Activated B cell treated with CpG ODN at 0.5 μM for 24 hours (primary cell): Measurements from ENCODE around the gene PELI1. TPM values are rescaled to one million over a fixed set of nuclear protein-coding genes. Genes with fewer than 3 reads are reported as not detected.
A peak's percentile ranks its signal among the peaks of the same experiment; 100 is the strongest.

Experiments
- ATAC-seq: fragments of 200-7000 bp; cut with Tn5 transposase; one replicate; pipeline ENCODE4 v1.10.0; 2021; ENCODE audit warnings: low read depth, mild to moderate bottlenecking, moderate library complexity
- CTCF ChIA-PET: fragments of 350-600 bp; sonication (Branson Sonifier 250); formaldehyde crosslinking; loops from one replicate; lab custom pipeline; 2021; ENCODE audit warnings: antibody characterized with exemption; lab: Charles Lee
- POLR2A ChIA-PET: fragments of 350-600 bp; sonication (Branson Sonifier 250); formaldehyde crosslinking; loops from one replicate; lab custom pipeline; 2021; ENCODE audit warnings: antibody characterized with exemption; lab: Charles Lee
- DNase-seq: peaks from one replicate; pipeline ENCODE4 v3.0.0; 2022
- H3K27ac Mint-ChIP-seq: one replicate; pipeline ENCODE4 v1.8.0; 2020; ENCODE audit warnings: mixed read lengths
- H3K27me3 Mint-ChIP-seq: one replicate; pipeline ENCODE4 v1.8.0; 2021; ENCODE audit warnings: mixed read lengths
- H3K36me3 Mint-ChIP-seq: one replicate; pipeline ENCODE4 v1.8.0; 2021; ENCODE audit warnings: low read depth, mixed read lengths
- H3K4me1 Mint-ChIP-seq: one replicate; pipeline ENCODE4 v1.8.0; 2021; ENCODE audit warnings: mixed read lengths
- H3K4me3 Mint-ChIP-seq: one replicate; pipeline ENCODE4 v1.8.0; 2020; ENCODE audit warnings: mild to moderate bottlenecking, mixed read lengths
- H3K9me3 Mint-ChIP-seq: one replicate; pipeline ENCODE4 v1.8.0; 2020; ENCODE audit warnings: mixed read lengths
- CTCF ChIP-seq: fragments of 200-600 bp; IDR thresholded peaks from one replicate; pipeline ENCODE4 v1.8.0; 2022; ENCODE audit warnings: antibody characterized with exemption, mild to moderate bottlenecking
- intact Hi-C: fragments of 100-400 bp; cut with micrococcal nuclease; formaldehyde crosslinking; loops from one replicate; pipeline ENCODE4 v1.15.1; 2024
- total RNA-seq: library from RNA; stranded (reverse); gene quantifications from 2 replicates; pipeline ENCODE4 v1.2.3, GENCODE V29; 2022

PELI1 gene
- total RNA-seq, 1 donor from 2014 or later = 93.1 TPM

GRCh38 chr2:64140665-64141200 lies 3.5 kb downstream of the PELI1 start:
- ATAC-seq (no peak), DNase-seq (no peak)
- Mint-ChIP-seq H3K4me1 (peaks cover 69% of the 10 kb centered on the region), H3K27me3 (no peaks in the 10 kb centered on the region), H3K27ac (no peak overlapping the region), H3K9me3 (no peaks in the 10 kb centered on the region), H3K36me3 (peaks cover 43% of the 10 kb centered on the region), H3K4me3 (peak overlapping the region; percentile 12)
- CTCF ChIA-PET = interaction anchor here (1.3 kb wide), 1 partner anchor 91 kb away, joined by 3 read pairs; no protein-coding TSS in a partner anchor
- no peak for TF ChIP-seq CTCF
- POLR2A ChIA-PET = interaction anchor here (0.6 to 3.6 kb wide), 5 partner anchors 8 to 186 kb away, joined by 3 to 46 read pairs (median 6); no protein-coding TSS in a partner anchor
- intact Hi-C loops = loop anchor here (5.0 kb wide), 1 partner anchor 87 kb away; no protein-coding TSS in a partner anchor

GRCh38 chr2:64139956-64140355 lies 4.3 kb downstream of the PELI1 start:
- no peak for TF ChIP-seq CTCF
- DNase-seq (no peak), ATAC-seq (no peak)
- intact Hi-C loops = loop anchor here (5.0 kb wide), 1 partner anchor 87 kb away; no protein-coding TSS in a partner anchor
- Mint-ChIP-seq H3K27me3 (no peaks in the 10 kb centered on the region), H3K36me3 (peaks cover 48% of the 10 kb centered on the region), H3K4me1 (peaks cover 74% of the 10 kb centered on the region), H3K27ac (no peak overlapping the region), H3K9me3 (no peaks in the 10 kb centered on the region), H3K4me3 (peak overlapping the region; percentile 19)
- ChIA-PET POLR2A (interaction anchor here (0.6 kb wide), 1 partner anchor 13 kb away, joined by 6 read pairs; no protein-coding TSS in a partner anchor), CTCF (no interaction called here)

DNA sequence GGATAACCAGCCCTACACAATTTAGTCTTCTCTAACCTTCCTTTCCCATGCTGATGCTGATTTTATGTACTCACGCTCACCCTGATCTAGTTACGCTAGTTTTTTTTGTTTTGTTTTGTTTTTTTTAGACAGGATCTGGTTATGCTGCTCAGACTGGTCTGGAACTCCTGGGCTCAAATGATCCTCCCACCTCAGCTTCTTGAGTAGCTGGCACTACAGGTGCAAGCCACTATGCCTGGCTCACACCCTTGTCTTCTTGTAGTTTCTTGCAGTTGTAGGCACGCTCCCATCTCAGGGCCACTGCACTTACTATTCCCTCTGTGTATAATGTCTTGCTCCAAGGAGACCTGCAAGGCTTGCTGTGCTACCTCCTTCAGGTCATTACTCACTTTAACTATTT lies 6.2 kb downstream of the PELI1 start:
- Mint-ChIP-seq H3K4me3 (peak overlapping the region; percentile 36), H3K27ac (peak overlapping the region; percentile 73), H3K9me3 (no peaks in the 10 kb centered on the region), H3K4me1 (peaks cover 82% of the 10 kb centered on the region), H3K36me3 (peaks cover 51% of the 10 kb centered on the region), H3K27me3 (no peaks in the 10 kb centered on the region)
- DNase-seq (no peak), ATAC-seq (peak; percentile 21)
- intact Hi-C loops = no loop called here
- TF ChIP-seq CTCF = no peak
- POLR2A ChIA-PET = interaction anchor here (0.8 to 0.9 kb wide), 2 partner anchors 48 to 190 kb away, joined by 4 to 5 read pairs; no protein-coding TSS in a partner anchor
- CTCF ChIA-PET = no interaction called here

GRCh38 chr2:64137567-64137966 lies 6.7 kb downstream of the PELI1 start:
- H3K4me3 Mint-ChIP-seq = peak overlapping the region; percentile 20

More at GRCh38 chr2:64137567-64137966, 6.7 kb downstream of the PELI1 start:
- intact Hi-C loops = no loop called here
- Mint-ChIP-seq H3K4me1 (peaks cover 84% of the 10 kb centered on the region), H3K27me3 (no peaks in the 10 kb centered on the region), H3K9me3 (no peaks in the 10 kb centered on the region), H3K36me3 (peaks cover 53% of the 10 kb centered on the region), H3K27ac (peak overlapping the region; percentile 54)
- DNase-seq (no peak), ATAC-seq (no peak)
- CTCF ChIA-PET = no interaction called here
- POLR2A ChIA-PET = interaction anchor here (0.8 to 0.9 kb wide), 2 partner anchors 48 to 190 kb away, joined by 4 to 5 read pairs; no protein-coding TSS in a partner anchor
- no peak for TF ChIP-seq CTCF
